Common myeloid progenitor, CD34-positive (primary cell): ENCODE measurements around the gene TMEM242.
A peak's percentile ranks its signal among the peaks of the same experiment; 100 is the strongest.

ENCODE experiments used
- CTCF ChIA-PET: fragments of 350-600 bp; sonication (Branson Sonifier 250); formaldehyde crosslinking; loops from one replicate; lab custom pipeline; 2021; ENCODE audit warnings: antibody characterized with exemption; lab: Charles Lee
- POLR2A ChIA-PET: fragments of 350-600 bp; sonication (Branson Sonifier 250); formaldehyde crosslinking; loops from one replicate; lab custom pipeline; 2021; ENCODE audit warnings: antibody characterized with exemption; lab: Charles Lee
- DNase-seq, 3 donors: peaks; one replicate each; pipeline versions ENCODE4 v3.0.0 to v3.0.0-alpha.2; 2013
- H3K27ac ChIP-seq, 2 experiments: 1 replicate in 1 of 2; 2 replicates in 1 of 2; pipeline ENCODE4 v1.7.0; 2013; ENCODE audit warnings: inconsistent platforms in 2 of 2, low read length in 2 of 2, mild to moderate bottlenecking in 2 of 2, low read depth in 1 of 2, moderate library complexity in 1 of 2; ENCODE audit not compliant: severe bottlenecking in 2 of 2, insufficient read depth in 1 of 2, poor library complexity in 1 of 2
- H3K27me3 ChIP-seq, 5 experiments: replicated peaks in 2 of 5; 1 replicate in 3 of 5; 2 replicates in 2 of 5; pipeline versions ENCODE4 v1.6.1 to v1.7.0; 2013; ENCODE audit warnings: low read length in 4 of 5, mild to moderate bottlenecking in 2 of 5, moderate library complexity in 2 of 5, inconsistent platforms in 1 of 5; ENCODE audit not compliant: insufficient read depth in 5 of 5, control insufficient read depth in 4 of 5
- H3K36me3 ChIP-seq, 4 experiments: 1 replicate in 2 of 4; 2 replicates in 2 of 4; pipeline versions ENCODE4 v1.6.1 to v1.7.0; 2013; ENCODE audit warnings: low read length in 3 of 4, control low read depth in 1 of 4, mild to moderate bottlenecking in 1 of 4; ENCODE audit not compliant: control insufficient read depth in 4 of 4, insufficient read depth in 4 of 4
- H3K4me1 ChIP-seq, 4 experiments: 1 replicate in 3 of 4; 2 replicates in 1 of 4; pipeline versions ENCODE4 v1.6.1 to v1.7.1; 2013; ENCODE audit warnings: low read length in 3 of 4, mild to moderate bottlenecking in 3 of 4, control low read depth in 1 of 4, inconsistent platforms in 1 of 4, moderate library complexity in 1 of 4; ENCODE audit not compliant: control insufficient read depth in 4 of 4, insufficient read depth in 4 of 4; ENCODE audit errors: control extremely low read depth in 1 of 4
- H3K4me3 ChIP-seq, 7 experiments: 1 replicate in 4 of 7; 2 replicates in 3 of 7; pipeline versions ENCODE4 v1.5.1 to v1.7.0; 2013; ENCODE audit warnings: mild to moderate bottlenecking in 7 of 7, low read length in 6 of 7, moderate library complexity in 6 of 7, inconsistent platforms in 2 of 7, low read depth in 2 of 7, control low read depth in 1 of 7; ENCODE audit not compliant: insufficient read depth in 4 of 7, control insufficient read depth in 1 of 7; ENCODE audit errors: extremely low read depth in 1 of 7
- H3K9me3 ChIP-seq, 5 experiments: 1 replicate in 4 of 5; 2 replicates in 1 of 5; pipeline versions ENCODE4 v1.6.1 to v1.7.1; 2013; ENCODE audit warnings: low read length in 4 of 5, mild to moderate bottlenecking in 2 of 5, inconsistent platforms in 1 of 5, low read depth in 1 of 5, moderate library complexity in 1 of 5; ENCODE audit not compliant: control insufficient read depth in 4 of 5, insufficient read depth in 2 of 5; ENCODE audit errors: control extremely low read depth in 1 of 5
- WGBS: methylation state at CpG from one replicate; pipeline ENCODE4 v1.1.5; 2013; ENCODE audit not compliant: insufficient coverage; 5-methylcytosine and 5-hydroxymethylcytosine counted together

The TMEM242 gene

DNA sequence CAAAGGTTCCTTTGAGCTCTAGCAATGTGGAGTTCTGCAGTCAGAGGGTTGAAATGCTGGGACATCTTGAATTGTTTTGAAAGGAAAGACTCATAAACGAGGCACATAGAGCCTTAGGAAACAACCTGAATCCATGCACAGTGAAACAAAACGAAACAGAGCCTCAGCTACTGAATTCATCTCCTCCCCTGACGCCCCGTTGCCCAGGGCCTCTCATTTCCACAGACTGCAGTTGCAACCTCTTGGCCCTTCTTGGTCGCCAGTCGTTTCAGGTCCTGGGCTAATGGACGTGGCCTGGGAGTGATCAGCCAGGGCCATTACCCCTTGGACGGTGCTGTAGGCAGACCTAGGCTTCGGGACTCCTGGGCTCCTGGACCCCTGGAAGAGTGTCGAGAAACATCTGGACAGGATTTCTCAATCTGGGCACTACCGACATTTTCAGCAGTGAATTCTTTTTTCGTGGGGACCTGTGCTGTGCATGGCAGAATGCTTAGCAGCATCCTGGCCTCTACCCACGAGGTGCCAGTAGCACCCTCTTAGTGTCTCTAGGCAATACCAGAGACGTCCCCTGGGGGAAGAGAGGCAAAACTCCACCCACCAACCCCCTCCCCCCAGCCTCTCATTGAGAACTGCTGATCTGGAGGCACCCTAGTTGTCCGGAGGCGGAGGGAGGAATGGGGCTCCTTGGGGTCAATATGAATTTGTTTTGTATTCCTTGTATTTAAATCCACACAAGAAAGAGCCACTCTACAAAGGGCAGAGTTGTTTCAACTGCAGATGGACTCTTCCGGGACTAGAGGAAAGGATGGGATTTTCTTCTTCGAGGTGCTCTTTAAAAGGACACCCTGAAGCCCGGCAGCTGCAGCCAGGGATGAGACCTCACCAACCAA is 50.2 kb downstream of the TMEM242 start:
- ChIA-PET CTCF (interaction anchor here (0.6 to 3.1 kb wide), 8 partner anchors 16 to 1350 kb away, joined by 3 to 9 read pairs (median 4); no protein-coding TSS in a partner anchor), POLR2A (no interaction called here)
- Histone ChIP-seq H3K36me3 (no peaks in the 10 kb centered on the region), H3K27ac (no peak overlapping the region), H3K9me3 (peaks cover 0 to 3% (median 0%) of the 10 kb centered on the region in 5 experiments), H3K4me1 (peaks cover 2 to 18% (median 14%) of the 10 kb centered on the region in 4 experiments), H3K27me3 (peaks cover 0 to 1% (median 0%) of the 10 kb centered on the region in 5 experiments), H3K4me3 (peak overlapping the region in 3 of 7 experiments; percentile 80 to 84 (median 82))
- peak; percentile 42 to 74 (median 71) for DNase-seq
- 84% methylated on average over 16 of the region's 19 CpGs for WGBS

DNA sequence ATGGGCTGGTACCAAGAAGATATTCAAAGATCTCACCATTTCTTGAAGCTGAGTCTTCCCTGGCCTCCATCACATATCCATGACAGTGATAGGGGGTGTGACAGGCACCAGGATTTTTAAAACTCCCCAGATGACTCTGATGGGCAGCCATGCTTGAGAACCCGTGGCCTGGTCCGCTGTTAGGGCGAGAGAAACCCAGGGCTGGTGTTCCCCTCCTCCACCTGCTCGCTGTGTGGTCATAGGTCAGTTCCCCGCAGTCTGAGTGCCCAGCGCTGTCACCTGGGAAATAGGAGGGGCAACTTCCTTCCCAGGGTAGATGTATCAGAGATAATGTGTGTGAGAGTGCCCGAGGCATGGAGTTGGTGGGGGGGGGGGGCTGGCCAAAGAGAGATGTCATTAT is 50.9 kb downstream of the TMEM242 start:
- no peak for DNase-seq
- no peak overlapping the region for H3K4me3 ChIP-seq
- no peak overlapping the region for H3K27ac ChIP-seq
- H3K4me1 ChIP-seq = peaks cover 2 to 18% (median 14%) of the 10 kb centered on the region in 4 experiments
- POLR2A ChIA-PET = no interaction called here
- no peaks in the 10 kb centered on the region for H3K36me3 ChIP-seq
- peaks cover 0 to 3% (median 0%) of the 10 kb centered on the region in 5 experiments for H3K9me3 ChIP-seq
- H3K27me3 ChIP-seq = peaks cover 0 to 1% (median 0%) of the 10 kb centered on the region in 5 experiments
- CTCF ChIA-PET = interaction anchor here (0.6 to 1.5 kb wide), 6 partner anchors 36 to 1351 kb away, joined by 3 to 4 read pairs (median 3); no protein-coding TSS in a partner anchor
- 60% methylated on average over 2 of the region's 7 CpGs for WGBS

DNA sequence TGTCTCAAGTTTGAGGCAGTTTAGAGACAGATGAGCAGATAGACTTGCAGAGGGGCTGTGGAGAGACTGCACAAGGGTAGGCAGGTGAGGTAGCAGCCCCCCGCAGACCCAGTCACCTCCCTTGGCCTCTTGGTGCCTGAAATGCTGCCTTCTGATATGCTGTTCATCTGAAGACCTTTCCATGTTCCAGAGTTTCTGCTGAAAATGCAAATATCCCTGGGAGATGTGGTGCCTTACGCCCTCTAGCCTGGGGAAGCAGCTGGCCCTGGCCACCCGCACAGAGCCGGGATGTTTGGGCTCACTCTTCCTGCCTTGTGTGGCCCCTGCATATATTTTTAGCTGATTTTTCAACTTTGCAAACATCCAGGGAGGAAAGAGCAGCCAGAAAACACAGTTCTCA is 51.4 kb downstream of the TMEM242 start:
- H3K27me3 ChIP-seq = peaks cover 0 to 1% (median 0%) of the 10 kb centered on the region in 5 experiments
- ChIA-PET POLR2A (interaction anchor here (0.5 kb wide), 1 partner anchor 1075 kb away, joined by 3 read pairs; no protein-coding TSS in a partner anchor), CTCF (interaction anchor here (0.5 to 1.5 kb wide), 6 partner anchors 35 to 86 kb away, joined by 3 to 4 read pairs (median 3); no protein-coding TSS in a partner anchor)
- no peak overlapping the region for H3K27ac ChIP-seq
- DNase-seq = no peak
- no peaks in the 10 kb centered on the region for H3K36me3 ChIP-seq
- 89% methylated on average over 3 of the region's 4 CpGs for WGBS
- no peak overlapping the region for H3K4me3 ChIP-seq
- H3K4me1 ChIP-seq = peaks cover 2 to 18% (median 14%) of the 10 kb centered on the region in 4 experiments
- H3K9me3 ChIP-seq = peaks cover 0 to 3% (median 0%) of the 10 kb centered on the region in 5 experiments

DNA sequence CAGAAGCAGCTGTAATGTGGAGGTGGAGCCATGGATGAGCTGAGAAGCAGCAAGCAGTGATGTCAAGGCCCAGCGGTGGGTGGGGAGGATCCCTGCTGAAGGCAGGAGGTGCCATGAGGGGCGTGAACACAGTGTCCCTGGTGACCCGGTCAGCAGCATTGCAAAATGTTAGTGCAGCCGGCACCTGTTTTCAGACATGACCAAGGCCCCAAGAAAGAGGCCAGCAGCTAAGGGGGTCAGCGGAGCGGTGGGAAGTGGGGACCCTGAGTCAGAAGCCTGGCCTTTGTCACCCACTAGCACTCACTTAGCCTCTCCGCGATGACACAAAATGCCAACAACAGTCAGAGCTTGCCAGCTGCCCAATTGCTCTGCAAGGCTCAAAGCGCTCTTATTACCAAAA is 51.9 kb downstream of the TMEM242 start:
- ChIA-PET CTCF (interaction anchor here (0.5 to 1.5 kb wide), 5 partner anchors 35 to 87 kb away, joined by 3 to 4 read pairs (median 3); no protein-coding TSS in a partner anchor), POLR2A (interaction anchor here (0.5 kb wide), 1 partner anchor 1075 kb away, joined by 3 read pairs; no protein-coding TSS in a partner anchor)
- no peak overlapping the region for H3K4me3 ChIP-seq
- WGBS = 98% methylated on average over 8 of the region's 9 CpGs
- peaks cover 0 to 1% (median 0%) of the 10 kb centered on the region in 5 experiments for H3K27me3 ChIP-seq
- DNase-seq = no peak
- H3K27ac ChIP-seq = no peak overlapping the region
- H3K9me3 ChIP-seq = peaks cover 0 to 3% (median 0%) of the 10 kb centered on the region in 5 experiments
- H3K36me3 ChIP-seq = no peaks in the 10 kb centered on the region
- peaks cover 2 to 18% (median 14%) of the 10 kb centered on the region in 4 experiments for H3K4me1 ChIP-seq

GRCh38 chr6:157270916-157271315 is 52.4 kb downstream of the TMEM242 start:
- WGBS = 92% methylated on average over 1 of the region's 2 CpGs
- H3K27me3 ChIP-seq = peaks cover 0 to 1% (median 0%) of the 10 kb centered on the region in 5 experiments
- no peak overlapping the region for H3K27ac ChIP-seq
- no peak overlapping the region for H3K4me3 ChIP-seq
- H3K9me3 ChIP-seq = peaks cover 0 to 3% (median 0%) of the 10 kb centered on the region in 5 experiments
- H3K4me1 ChIP-seq = peaks cover 2 to 18% (median 14%) of the 10 kb centered on the region in 4 experiments
- DNase-seq = no peak
- ChIA-PET CTCF (interaction anchor here (1.3 kb wide), 1 partner anchor 39 kb away, joined by 3 read pairs; no protein-coding TSS in a partner anchor), POLR2A (no interaction called here)
- H3K36me3 ChIP-seq = no peaks in the 10 kb centered on the region

DNA sequence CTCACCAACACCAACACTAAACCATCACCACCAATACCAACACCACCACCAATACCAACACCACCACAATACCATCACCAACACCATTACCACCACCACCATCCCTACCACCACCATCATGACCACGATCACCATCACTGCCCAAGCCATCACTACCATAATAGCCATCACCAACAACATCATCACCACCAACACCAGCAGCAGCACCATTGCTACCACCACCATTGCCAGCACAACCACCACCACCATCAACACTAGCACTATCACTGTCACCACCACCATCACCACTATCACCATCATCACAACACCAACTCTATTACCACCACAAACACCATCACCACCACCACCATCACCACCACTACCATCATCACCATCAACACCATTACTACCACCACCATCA is 53.0 kb downstream of the TMEM242 start:
- DNase-seq = no peak
- H3K4me1 ChIP-seq = peaks cover 2 to 18% (median 14%) of the 10 kb centered on the region in 4 experiments
- peaks cover 0 to 1% (median 0%) of the 10 kb centered on the region in 5 experiments for H3K27me3 ChIP-seq
- H3K36me3 ChIP-seq = no peaks in the 10 kb centered on the region
- 93% methylated on average over 1 of the region's 1 CpG for WGBS
- no peak overlapping the region for H3K4me3 ChIP-seq
- H3K9me3 ChIP-seq = peaks cover 0 to 3% (median 0%) of the 10 kb centered on the region in 5 experiments
- POLR2A ChIA-PET = no interaction called here
- H3K27ac ChIP-seq = no peak overlapping the region
- CTCF ChIA-PET = no interaction called here
